Measurements from ENCODE around the gene ANKH. TPM values are rescaled to one million over a fixed set of nuclear protein-coding genes. Genes with fewer than 3 reads are reported as not detected.

Gene ANKH
- total RNA-seq, 1 experiment from 2014 or later, result 65.2 TPM

DNA sequence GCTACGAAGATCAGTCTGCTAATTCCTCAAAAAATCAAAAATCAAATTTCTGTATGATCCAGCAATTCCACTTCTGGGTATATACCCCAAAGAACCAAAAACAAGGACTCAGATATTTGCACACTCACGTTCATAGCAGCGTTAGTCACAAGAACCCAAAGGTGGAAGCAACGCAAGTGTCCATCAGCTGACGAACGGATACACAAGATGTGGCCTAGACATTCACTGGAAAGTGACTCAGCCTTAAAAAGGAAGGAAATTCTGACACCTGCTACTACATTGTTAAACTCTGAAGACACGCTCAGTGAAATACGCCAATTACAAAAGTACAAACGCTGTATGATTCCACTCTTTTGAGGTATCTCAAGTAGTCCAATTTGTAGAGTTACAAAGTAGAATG lies 113.7 kb downstream of the ANKH start:
- Histone ChIP-seq H3K36me3 (ENCODE audit: control insufficient read depth in 1 of 2, insufficient read depth in 2 of 2, low read length in 2 of 2) (no peaks in the 10 kb centered on the region), H3K9me3 (ENCODE audit: control insufficient read depth in 1 of 2, insufficient read depth in 1 of 2, low read depth in 1 of 2, low read length in 2 of 2) (no peaks in the 10 kb centered on the region), H3K4me2 (ENCODE audit: low read length) (no peak overlapping the region), H3K27me3 (ENCODE audit: insufficient read depth, low read length) (no peaks in the 10 kb centered on the region), H3K9ac (ENCODE audit: low read length) (no peak overlapping the region), H4K20me1 (ENCODE audit: insufficient read depth) (no peaks in the 10 kb centered on the region), H3K27ac (ENCODE audit: low read depth, low read length) (no peak overlapping the region), H2AFZ (ENCODE audit: low read depth, low read length, poor library complexity, severe bottlenecking) (no peak overlapping the region), H3K4me3 (replicated peaks in 1 of 2; ENCODE audit: low read depth in 1 of 2, low read length in 2 of 2) (no peak overlapping the region), H3K79me2 (ENCODE audit: insufficient read depth, low read length) (no peaks in the 10 kb centered on the region), H3K9me2 (ENCODE audit: insufficient read depth) (no peaks in the 10 kb centered on the region), H3K4me1 (ENCODE audit: control insufficient read depth in 1 of 2, insufficient read depth in 2 of 2, low read length in 2 of 2) (no peaks in the 10 kb centered on the region)
- intact Hi-C loops (cut with micrococcal nuclease), result no loop called here
- CTCF ChIA-PET, result no interaction called here
- RAD21 ChIA-PET (ENCODE audit: low non-redundant PET in 1 of 2, low total read pairs in 2 of 2, uncharacterized antibody in 2 of 2, unreplicated experiment in 2 of 2), result no interaction called here
- no TSS peak for BruUV-seq (replicated peaks)
- POLR2A ChIA-PET, result no interaction called here
- DNase-seq (ENCODE audit: low read depth, low spot score) (no peak), ATAC-seq (no peak)
- TF ChIP-seq EZH2phosphoT487 (IDR thresholded peaks at IDR 0.05; ENCODE audit: borderline replicate concordance), result no peak
- TF ChIP-seq JUND (IDR thresholded peaks at IDR 0.05), result no peak
- no peak for TF ChIP-seq RAD21 (IDR thresholded peaks at IDR 0.05; ENCODE audit: low read depth)
- TF ChIP-seq SIN3A (IDR thresholded peaks at IDR 0.05; ENCODE audit: low read depth), result no peak
- TF ChIP-seq, protein P1, sequence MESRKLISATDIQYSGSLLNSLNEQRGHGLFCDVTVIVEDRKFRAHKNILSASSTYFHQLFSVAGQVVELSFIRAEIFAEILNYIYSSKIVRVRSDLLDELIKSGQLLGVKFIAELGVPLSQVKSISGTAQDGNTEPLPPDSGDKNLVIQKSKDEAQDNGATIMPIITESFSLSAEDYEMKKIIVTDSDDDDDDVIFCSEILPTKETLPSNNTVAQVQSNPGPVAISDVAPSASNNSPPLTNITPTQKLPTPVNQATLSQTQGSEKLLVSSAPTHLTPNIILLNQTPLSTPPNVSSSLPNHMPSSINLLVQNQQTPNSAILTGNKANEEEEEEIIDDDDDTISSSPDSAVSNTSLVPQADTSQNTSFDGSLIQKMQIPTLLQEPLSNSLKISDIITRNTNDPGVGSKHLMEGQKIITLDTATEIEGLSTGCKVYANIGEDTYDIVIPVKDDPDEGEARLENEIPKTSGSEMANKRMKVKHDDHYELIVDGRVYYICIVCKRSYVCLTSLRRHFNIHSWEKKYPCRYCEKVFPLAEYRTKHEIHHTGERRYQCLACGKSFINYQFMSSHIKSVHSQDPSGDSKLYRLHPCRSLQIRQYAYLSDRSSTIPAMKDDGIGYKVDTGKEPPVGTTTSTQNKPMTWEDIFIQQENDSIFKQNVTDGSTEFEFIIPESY (IDR thresholded peaks at IDR 0.05; ENCODE audit: extremely low read depth, insufficient replicate concordance, low read length), result no peak
- TF ChIP-seq ELF1 (IDR thresholded peaks at IDR 0.05; ENCODE audit: borderline replicate concordance, low read depth), result no peak
- TF ChIP-seq ZFX (IDR thresholded peaks at IDR 0.05), result no peak
- TF ChIP-seq CBX3 (IDR thresholded peaks at IDR 0.05; ENCODE audit: low read depth), result no peak
- TF ChIP-seq FOSL1 (IDR thresholded peaks at IDR 0.05; ENCODE audit: low read depth), result no peak
- no peak for TF ChIP-seq POLR2AphosphoS5 (IDR thresholded peaks at IDR 0.05; ENCODE audit: low read depth, low read length)
- no peak for TF ChIP-seq EZH2 (IDR thresholded peaks at IDR 0.05)
- TF ChIP-seq ZNF274 (IDR thresholded peaks at IDR 0.05; ENCODE audit: low read depth, low read length), result no peak
- TF ChIP-seq SRF (IDR thresholded peaks at IDR 0.05; ENCODE audit: low read depth), result no peak
- TF ChIP-seq, protein P2, sequence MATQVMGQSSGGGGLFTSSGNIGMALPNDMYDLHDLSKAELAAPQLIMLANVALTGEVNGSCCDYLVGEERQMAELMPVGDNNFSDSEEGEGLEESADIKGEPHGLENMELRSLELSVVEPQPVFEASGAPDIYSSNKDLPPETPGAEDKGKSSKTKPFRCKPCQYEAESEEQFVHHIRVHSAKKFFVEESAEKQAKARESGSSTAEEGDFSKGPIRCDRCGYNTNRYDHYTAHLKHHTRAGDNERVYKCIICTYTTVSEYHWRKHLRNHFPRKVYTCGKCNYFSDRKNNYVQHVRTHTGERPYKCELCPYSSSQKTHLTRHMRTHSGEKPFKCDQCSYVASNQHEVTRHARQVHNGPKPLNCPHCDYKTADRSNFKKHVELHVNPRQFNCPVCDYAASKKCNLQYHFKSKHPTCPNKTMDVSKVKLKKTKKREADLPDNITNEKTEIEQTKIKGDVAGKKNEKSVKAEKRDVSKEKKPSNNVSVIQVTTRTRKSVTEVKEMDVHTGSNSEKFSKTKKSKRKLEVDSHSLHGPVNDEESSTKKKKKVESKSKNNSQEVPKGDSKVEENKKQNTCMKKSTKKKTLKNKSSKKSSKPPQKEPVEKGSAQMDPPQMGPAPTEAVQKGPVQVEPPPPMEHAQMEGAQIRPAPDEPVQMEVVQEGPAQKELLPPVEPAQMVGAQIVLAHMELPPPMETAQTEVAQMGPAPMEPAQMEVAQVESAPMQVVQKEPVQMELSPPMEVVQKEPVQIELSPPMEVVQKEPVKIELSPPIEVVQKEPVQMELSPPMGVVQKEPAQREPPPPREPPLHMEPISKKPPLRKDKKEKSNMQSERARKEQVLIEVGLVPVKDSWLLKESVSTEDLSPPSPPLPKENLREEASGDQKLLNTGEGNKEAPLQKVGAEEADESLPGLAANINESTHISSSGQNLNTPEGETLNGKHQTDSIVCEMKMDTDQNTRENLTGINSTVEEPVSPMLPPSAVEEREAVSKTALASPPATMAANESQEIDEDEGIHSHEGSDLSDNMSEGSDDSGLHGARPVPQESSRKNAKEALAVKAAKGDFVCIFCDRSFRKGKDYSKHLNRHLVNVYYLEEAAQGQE (IDR thresholded peaks at IDR 0.05; ENCODE audit: low read depth), result no peak
- TF ChIP-seq, protein P3, sequence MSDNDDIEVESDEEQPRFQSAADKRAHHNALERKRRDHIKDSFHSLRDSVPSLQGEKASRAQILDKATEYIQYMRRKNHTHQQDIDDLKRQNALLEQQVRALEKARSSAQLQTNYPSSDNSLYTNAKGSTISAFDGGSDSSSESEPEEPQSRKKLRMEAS (IDR thresholded peaks at IDR 0.05), result no peak
- TF ChIP-seq, protein P4, sequence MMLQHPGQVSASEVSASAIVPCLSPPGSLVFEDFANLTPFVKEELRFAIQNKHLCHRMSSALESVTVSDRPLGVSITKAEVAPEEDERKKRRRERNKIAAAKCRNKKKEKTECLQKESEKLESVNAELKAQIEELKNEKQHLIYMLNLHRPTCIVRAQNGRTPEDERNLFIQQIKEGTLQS (IDR thresholded peaks at IDR 0.05), result no peak
- TF ChIP-seq, protein P5, sequence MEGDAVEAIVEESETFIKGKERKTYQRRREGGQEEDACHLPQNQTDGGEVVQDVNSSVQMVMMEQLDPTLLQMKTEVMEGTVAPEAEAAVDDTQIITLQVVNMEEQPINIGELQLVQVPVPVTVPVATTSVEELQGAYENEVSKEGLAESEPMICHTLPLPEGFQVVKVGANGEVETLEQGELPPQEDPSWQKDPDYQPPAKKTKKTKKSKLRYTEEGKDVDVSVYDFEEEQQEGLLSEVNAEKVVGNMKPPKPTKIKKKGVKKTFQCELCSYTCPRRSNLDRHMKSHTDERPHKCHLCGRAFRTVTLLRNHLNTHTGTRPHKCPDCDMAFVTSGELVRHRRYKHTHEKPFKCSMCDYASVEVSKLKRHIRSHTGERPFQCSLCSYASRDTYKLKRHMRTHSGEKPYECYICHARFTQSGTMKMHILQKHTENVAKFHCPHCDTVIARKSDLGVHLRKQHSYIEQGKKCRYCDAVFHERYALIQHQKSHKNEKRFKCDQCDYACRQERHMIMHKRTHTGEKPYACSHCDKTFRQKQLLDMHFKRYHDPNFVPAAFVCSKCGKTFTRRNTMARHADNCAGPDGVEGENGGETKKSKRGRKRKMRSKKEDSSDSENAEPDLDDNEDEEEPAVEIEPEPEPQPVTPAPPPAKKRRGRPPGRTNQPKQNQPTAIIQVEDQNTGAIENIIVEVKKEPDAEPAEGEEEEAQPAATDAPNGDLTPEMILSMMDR (IDR thresholded peaks at IDR 0.05 in 2 of 3, conservative IDR thresholded peaks at IDR 0.05 in 1 of 3; ENCODE audit: borderline replicate concordance in 1 of 3, insufficient read depth in 1 of 3, low read depth in 2 of 3, low read length in 2 of 3), result no peak
- TF ChIP-seq TCF7L2 (IDR thresholded peaks at IDR 0.05; ENCODE audit: borderline replicate concordance, extremely low read depth, insufficient read depth, insufficient read length), result no peak
- TF ChIP-seq SP1 (IDR thresholded peaks at IDR 0.05; ENCODE audit: low read depth), result no peak
- no peak for TF ChIP-seq CEBPB (IDR thresholded peaks at IDR 0.05; ENCODE audit: low read depth)
